HG03469 (cell line): ENCODE data around the gene AKAP6.

ENCODE experiments used
- ATAC-seq: cut with Tn5 transposase; IDR thresholded peaks from one replicate; pipeline ENCODE4 v1.9.1; 2021; ENCODE audit warnings: mild to moderate bottlenecking, moderate library complexity, moderate number of reproducible peaks; ENCODE audit not compliant: unreplicated experiment

The AKAP6 gene

GRCh38 chr14:32727832-32728231 lies 398.7 kb downstream of the AKAP6 start:
- ATAC-seq, result no peak

GRCh38 chr14:32728526-32728925 lies 399.4 kb downstream of the AKAP6 start:
- ATAC-seq, result no peak

- no peak for ATAC-seq
Measured at GRCh38 chr14:32728976-32729375, 399.9 kb downstream of the AKAP6 start.

- no peak for ATAC-seq
Measured at GRCh38 chr14:32731249-32731648, 402.2 kb downstream of the AKAP6 start.

GRCh38 chr14:32733015-32733414 lies 403.9 kb downstream of the AKAP6 start:
- ATAC-seq, result no peak

- no peak for ATAC-seq
Measured at GRCh38 chr14:32734261-32734660, 405.2 kb downstream of the AKAP6 start.

- no peak for ATAC-seq
Measured at GRCh38 chr14:32737621-32738020, 408.5 kb downstream of the AKAP6 start.

- no peak for ATAC-seq
Measured at GRCh38 chr14:32738206-32738871, 409.2 kb downstream of the AKAP6 start.

- ATAC-seq, result no peak
Measured at GRCh38 chr14:32744811-32745445, 415.8 kb downstream of the AKAP6 start.

GRCh38 chr14:32754209-32754608 lies 425.1 kb downstream of the AKAP6 start:
- no peak for ATAC-seq

- ATAC-seq, result no peak
Measured at GRCh38 chr14:32756173-32756572, 427.1 kb downstream of the AKAP6 start.

- ATAC-seq, result no peak
Measured at GRCh38 chr14:32756775-32757174, 427.7 kb downstream of the AKAP6 start.

- ATAC-seq, result no peak
Measured at GRCh38 chr14:32757568-32757967, 428.5 kb downstream of the AKAP6 start.

- ATAC-seq, result no peak
Measured at GRCh38 chr14:32761381-32761968, 432.4 kb downstream of the AKAP6 start.

GRCh38 chr14:32762886-32763285 lies 433.8 kb downstream of the AKAP6 start:
- no peak for ATAC-seq

GRCh38 chr14:32763673-32764072 lies 434.6 kb downstream of the AKAP6 start:
- ATAC-seq, result no peak

GRCh38 chr14:32764131-32764530 lies 435.0 kb downstream of the AKAP6 start:
- no peak for ATAC-seq

- ATAC-seq, result no peak
Measured at GRCh38 chr14:32770422-32770821, 441.3 kb downstream of the AKAP6 start.

- no peak for ATAC-seq
Measured at GRCh38 chr14:32774214-32774613, 445.1 kb downstream of the AKAP6 start.

- no peak for ATAC-seq
Measured at GRCh38 chr14:32779840-32780239, 450.7 kb downstream of the AKAP6 start.

- no peak for ATAC-seq
Measured at GRCh38 chr14:32784405-32784804, 455.3 kb downstream of the AKAP6 start.

- no peak for ATAC-seq
Measured at GRCh38 chr14:32785585-32785984, 456.5 kb downstream of the AKAP6 start.
